Measurements from ENCODE around the gene LAMC3.

GRCh38 chr9:131062969-131063368, 54.0 kb downstream of the LAMC3 start:
- TF ChIP-seq EZH2 (IDR thresholded peaks at IDR 0.05; ENCODE audit: insufficient read depth, poor library complexity, severe bottlenecking) (no peak), EZH2phosphoT487 (IDR thresholded peaks at IDR 0.05; ENCODE audit: insufficient read depth, low read depth) (no peak)
